NCI-H526 (cell line): ENCODE results near the gene SOWAHA.

ENCODE experiments used
- DNase-seq, 2 experiments: peaks; one replicate each; lab custom pipeline; 2025; lab: John Stamatoyannopoulos, UW

SOWAHA gene

GRCh38 chr5:132812781-132813598 is at the start of gene SOWAHA:
Gene SOWAHA, plus strand, starts transcription at chr5:132813302. Its CDS starts 320 bp downstream, at chr5:132813622.
- DNase-seq: peak; percentile 28 to 78

GRCh38 chr5:132764051-132764450 is 49.1 kb upstream of the SOWAHA start:
- DNase-seq: no peak

- DNase-seq: no peak
Measured at GRCh38 chr5:132764671-132765238, 48.3 kb upstream of the SOWAHA start.

GRCh38 chr5:132765311-132766019 is 47.6 kb upstream of the SOWAHA start:
- no peak for DNase-seq

GRCh38 chr5:132766020-132766805 is 46.9 kb upstream of the SOWAHA start:
- no peak for DNase-seq

- DNase-seq: no peak
Measured at GRCh38 chr5:132766806-132767055, 46.4 kb upstream of the SOWAHA start.

- DNase-seq: no peak
Measured at GRCh38 chr5:132767150-132767549, 46.0 kb upstream of the SOWAHA start.

GRCh38 chr5:132768485-132768868 is 44.6 kb upstream of the SOWAHA start:
- no peak for DNase-seq

GRCh38 chr5:132770476-132771159 is 42.5 kb upstream of the SOWAHA start:
- no peak for DNase-seq

- DNase-seq: no peak
Measured at GRCh38 chr5:132771503-132771998, 41.6 kb upstream of the SOWAHA start.

- no peak for DNase-seq
Measured at GRCh38 chr5:132772291-132773070, 40.6 kb upstream of the SOWAHA start.

- DNase-seq: no peak
Measured at GRCh38 chr5:132773114-132773513, 40.0 kb upstream of the SOWAHA start.

- no peak for DNase-seq
Measured at GRCh38 chr5:132773601-132774355, 39.3 kb upstream of the SOWAHA start.

- no peak for DNase-seq
Measured at GRCh38 chr5:132774406-132774805, 38.7 kb upstream of the SOWAHA start.

- DNase-seq: no peak
Measured at GRCh38 chr5:132774896-132775295, 38.2 kb upstream of the SOWAHA start.

GRCh38 chr5:132775476-132775961 is 37.6 kb upstream of the SOWAHA start:
- peak in 1 of 2 experiments; percentile 20 for DNase-seq

- DNase-seq: peak; percentile 21 to 51
Measured at GRCh38 chr5:132776131-132776937, 36.8 kb upstream of the SOWAHA start.

- no peak for DNase-seq
Measured at GRCh38 chr5:132776938-132777208, 36.2 kb upstream of the SOWAHA start.
